Neural progenitor cell (in vitro differentiated cells): Measurements from ENCODE around the gene STOML1. TPM values are rescaled to one million over a fixed set of nuclear protein-coding genes. Genes with fewer than 3 reads are reported as not detected.

Experiments used
- DNase-seq: peaks from one replicate; pipeline ENCODE4 v3.0.0-alpha.2; 2016; ENCODE audit warnings: low spot score
- H2AFZ ChIP-seq: fragments of 200-600 bp; sonication (generic); replicated peaks from 2 replicates; pipeline ENCODE4 v1.6.1; 2016; ENCODE audit warnings: antibody characterized with exemption
- H3F3A ChIP-seq: fragments of 200-600 bp; sonication (generic); 2 replicates; pipeline ENCODE4 v1.6.1; 2016; ENCODE audit warnings: antibody characterized with exemption, low read depth
- H3K27ac ChIP-seq: fragments of 200-600 bp; sonication (generic); 2 replicates; pipeline ENCODE4 v1.5.1; 2016; ENCODE audit warnings: mild to moderate bottlenecking
- H3K27me3 ChIP-seq: fragments of 200-600 bp; sonication (generic); 2 replicates; pipeline ENCODE4 v1.6.1; 2016; ENCODE audit warnings: mild to moderate bottlenecking, moderate library complexity
- H3K36me3 ChIP-seq: fragments of 200-600 bp; sonication (generic); 2 replicates; pipeline ENCODE4 v1.5.1; 2016
- H3K4me1 ChIP-seq: fragments of 200-600 bp; sonication (generic); 2 replicates; pipeline ENCODE4 v1.6.1; 2016; ENCODE audit warnings: mixed run types
- H3K4me2 ChIP-seq: fragments of 200-600 bp; sonication (generic); 2 replicates; pipeline ENCODE4 v1.6.1; 2016
- H3K4me3 ChIP-seq: fragments of 200-600 bp; sonication (generic); 2 replicates; pipeline ENCODE4 v1.5.1; 2016
- H3K79me2 ChIP-seq: fragments of 200-600 bp; sonication (generic); 2 replicates; pipeline ENCODE4 v1.6.1; 2016; ENCODE audit warnings: low read depth
- H3K9ac ChIP-seq: fragments of 200-600 bp; sonication (generic); 2 replicates; pipeline ENCODE4 v1.6.1; 2016
- H3K9me3 ChIP-seq: fragments of 200-600 bp; sonication (generic); 2 replicates; pipeline ENCODE4 v1.5.1; 2016; ENCODE audit warnings: low read depth
- H4K20me1 ChIP-seq: fragments of 200-600 bp; sonication (generic); 2 replicates; pipeline ENCODE4 v1.6.1; 2016; ENCODE audit warnings: low read depth
- H3K27ac Mint-ChIP-seq: 3 replicates; pipeline ENCODE4 v1.8.0; 2021; ENCODE audit warnings: mixed read lengths
- H3K27me3 Mint-ChIP-seq: 2 replicates; pipeline ENCODE4 v1.8.0; 2022; ENCODE audit warnings: low read depth, mild to moderate bottlenecking, inconsistent platforms, moderate library complexity, mixed read lengths; ENCODE audit not compliant: insufficient read depth
- H3K36me3 Mint-ChIP-seq: 3 replicates; pipeline ENCODE4 v1.8.0; 2021; ENCODE audit warnings: mixed read lengths
- H3K4me1 Mint-ChIP-seq: 3 replicates; pipeline ENCODE4 v1.8.0; 2021; ENCODE audit warnings: mixed read lengths
- H3K4me3 Mint-ChIP-seq: 3 replicates; pipeline ENCODE4 v1.8.0; 2021; ENCODE audit warnings: mild to moderate bottlenecking, moderate library complexity, mixed read lengths
- H3K9me3 Mint-ChIP-seq: 3 replicates; pipeline ENCODE4 v1.8.0; 2020; ENCODE audit warnings: mixed read lengths
- EZH2 ChIP-seq: fragments of 200-600 bp; sonication (generic); IDR thresholded peaks from 2 replicates; pipeline ENCODE4 v1.6.1; 2017; ENCODE audit warnings: antibody characterized with exemption, mild to moderate bottlenecking, moderate library complexity
- EZH2phosphoT487 ChIP-seq: fragments of 200-600 bp; sonication (generic); IDR thresholded peaks from 2 replicates; pipeline ENCODE4 v1.6.1; 2017; ENCODE audit warnings: antibody characterized with exemption
- total RNA-seq: library from RNA; depleted of rRNA; stranded (reverse); fragments of >200 nt; gene quantifications from 2 replicates; pipeline ENCODE4 v1.2.3, GENCODE V29; 2015; ENCODE audit warnings: low replicate concordance
- TF ChIP-seq, protein P1 (sequence below): fragments of 200-600 bp; sonication (generic); IDR thresholded peaks from 2 replicates; pipeline ENCODE4 v1.5.1; 2017; ENCODE audit warnings: antibody characterized with exemption, mild to moderate bottlenecking

Gene STOML1
- total RNA-seq, 1 donor from 2014 or later: 2.0 TPM

DNA sequence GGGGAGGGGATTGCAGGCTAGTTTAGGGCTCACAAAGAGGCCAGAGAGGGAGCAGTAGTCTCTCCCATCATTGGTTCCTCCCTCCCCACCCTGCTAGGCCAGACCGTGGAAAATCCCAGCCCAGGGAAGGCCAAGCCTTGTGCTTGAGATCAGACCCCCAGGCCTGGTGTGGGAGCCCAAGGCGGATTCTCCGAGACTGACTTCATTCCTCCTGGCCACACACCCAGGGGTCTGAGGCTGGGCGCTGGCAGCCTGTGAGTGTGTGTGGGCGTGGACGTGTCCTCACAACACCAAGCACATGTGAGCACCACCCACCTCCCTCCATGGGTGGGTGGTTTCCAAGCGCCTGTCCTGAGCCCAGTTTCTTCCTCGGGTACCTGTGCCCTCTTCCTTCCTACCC is 61.7 kb downstream of the STOML1 start:
- Histone ChIP-seq H3K27me3 (no peaks in the 10 kb centered on the region), H3K27ac (no peak overlapping the region), H3K36me3 (no peaks in the 10 kb centered on the region), H4K20me1 (peaks cover 26% of the 10 kb centered on the region), H2AFZ (no peak overlapping the region), H3K9ac (no peak overlapping the region), H3F3A (peaks cover 19% of the 10 kb centered on the region), H3K4me2 (no peak overlapping the region), H3K4me1 (peaks cover 25% of the 10 kb centered on the region), H3K79me2 (peaks cover 4% of the 10 kb centered on the region), H3K4me3 (no peak overlapping the region), H3K9me3 (no peaks in the 10 kb centered on the region)
- Mint-ChIP-seq H3K4me1 (peaks cover 36% of the 10 kb centered on the region), H3K9me3 (no peaks in the 10 kb centered on the region), H3K4me3 (no peak overlapping the region), H3K27me3 (peaks cover 35% of the 10 kb centered on the region), H3K27ac (no peak overlapping the region), H3K36me3 (no peaks in the 10 kb centered on the region)
- DNase-seq: no peak
- TF ChIP-seq EZH2phosphoT487: no peak
- TF ChIP-seq, protein P1, sequence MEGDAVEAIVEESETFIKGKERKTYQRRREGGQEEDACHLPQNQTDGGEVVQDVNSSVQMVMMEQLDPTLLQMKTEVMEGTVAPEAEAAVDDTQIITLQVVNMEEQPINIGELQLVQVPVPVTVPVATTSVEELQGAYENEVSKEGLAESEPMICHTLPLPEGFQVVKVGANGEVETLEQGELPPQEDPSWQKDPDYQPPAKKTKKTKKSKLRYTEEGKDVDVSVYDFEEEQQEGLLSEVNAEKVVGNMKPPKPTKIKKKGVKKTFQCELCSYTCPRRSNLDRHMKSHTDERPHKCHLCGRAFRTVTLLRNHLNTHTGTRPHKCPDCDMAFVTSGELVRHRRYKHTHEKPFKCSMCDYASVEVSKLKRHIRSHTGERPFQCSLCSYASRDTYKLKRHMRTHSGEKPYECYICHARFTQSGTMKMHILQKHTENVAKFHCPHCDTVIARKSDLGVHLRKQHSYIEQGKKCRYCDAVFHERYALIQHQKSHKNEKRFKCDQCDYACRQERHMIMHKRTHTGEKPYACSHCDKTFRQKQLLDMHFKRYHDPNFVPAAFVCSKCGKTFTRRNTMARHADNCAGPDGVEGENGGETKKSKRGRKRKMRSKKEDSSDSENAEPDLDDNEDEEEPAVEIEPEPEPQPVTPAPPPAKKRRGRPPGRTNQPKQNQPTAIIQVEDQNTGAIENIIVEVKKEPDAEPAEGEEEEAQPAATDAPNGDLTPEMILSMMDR: no peak
- TF ChIP-seq EZH2: no peak

DNA sequence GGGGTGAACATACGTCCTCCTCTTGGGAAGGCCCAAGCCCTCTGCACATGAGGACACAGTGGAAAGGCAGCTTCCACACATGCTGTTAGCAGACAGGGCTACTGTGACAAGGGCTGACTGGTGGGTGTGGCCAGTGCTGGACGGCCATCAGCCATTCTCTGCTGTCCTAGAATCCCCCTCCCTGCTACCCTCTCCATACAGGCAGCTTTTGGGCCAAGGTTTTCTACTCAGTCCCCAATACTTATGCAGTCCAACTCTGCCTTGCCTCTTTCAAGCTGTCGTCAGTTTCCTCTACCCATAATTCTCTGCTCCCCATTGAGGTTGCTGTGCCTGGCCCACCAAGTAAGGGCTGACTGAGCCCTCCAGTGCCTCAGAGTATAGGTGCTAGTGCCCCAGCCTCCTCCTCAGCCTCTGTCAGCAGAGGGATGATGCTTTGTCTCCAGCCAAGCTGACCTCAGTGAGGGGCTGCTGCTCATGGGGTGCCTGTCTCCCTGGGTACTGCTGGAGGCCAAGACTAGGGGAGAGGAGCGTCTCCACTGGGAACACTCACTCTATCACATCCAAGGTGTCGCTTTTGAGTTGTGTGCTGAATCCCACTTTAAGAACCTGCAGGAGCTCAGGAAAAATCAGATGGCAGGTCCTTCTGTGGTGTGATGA is 63.0 kb downstream of the STOML1 start:
- no peak for TF ChIP-seq EZH2phosphoT487
- TF ChIP-seq EZH2: no peak
- TF ChIP-seq, protein P1: no peak
- H3K27me3 ChIP-seq: no peaks in the 10 kb centered on the region
- no peak overlapping the region for H2AFZ ChIP-seq
- no peak overlapping the region for H3K27ac ChIP-seq
- peaks cover 32% of the 10 kb centered on the region for H3K4me1 ChIP-seq
- peak overlapping the region; percentile 19 for H3K4me2 ChIP-seq
- Mint-ChIP-seq H3K4me3 (peak overlapping the region; percentile 82), H3K27ac (no peak overlapping the region), H3K27me3 (peaks cover 28% of the 10 kb centered on the region), H3K9me3 (no peaks in the 10 kb centered on the region), H3K36me3 (no peaks in the 10 kb centered on the region), H3K4me1 (peaks cover 37% of the 10 kb centered on the region)
- H3K79me2 ChIP-seq: peaks cover 4% of the 10 kb centered on the region
- H3F3A ChIP-seq: peaks cover 29% of the 10 kb centered on the region
- H3K36me3 ChIP-seq: no peaks in the 10 kb centered on the region
- peaks cover 20% of the 10 kb centered on the region for H4K20me1 ChIP-seq
- H3K9ac ChIP-seq: no peak overlapping the region
- DNase-seq: peak; percentile 55
- H3K4me3 ChIP-seq: no peak overlapping the region
- no peaks in the 10 kb centered on the region for H3K9me3 ChIP-seq

Other genes starting within 250 kb of the STOML1 start
- gene INSYN1, start 238.9 kb downstream of the STOML1 start, total RNA-seq: 0.17 and 1.1 TPM in 2 replicates
- gene TBC1D21, start 118.7 kb downstream of the STOML1 start, total RNA-seq: not detected in 2 replicates
- gene LOXL1, start 65.8 kb downstream of the STOML1 start, total RNA-seq: 5.3 and 28.1 TPM in 2 replicates
- gene PML, start 2.4 kb upstream of the STOML1 start, total RNA-seq: 15.3 and 18.0 TPM in 2 replicates
- 0.04 and 0.59 TPM in 2 replicates for gene GOLGA6A, start 90.3 kb upstream of the STOML1 start, total RNA-seq
- not detected in 2 replicates for gene ISLR2, start 138.3 kb upstream of the STOML1 start, total RNA-seq
- gene ISLR, start 181.4 kb upstream of the STOML1 start, total RNA-seq: 0.68 TPM in 1 of 2 replicates, not detected in the other
- gene STRA6, start 210.5 kb upstream of the STOML1 start, total RNA-seq: 3.1 and 5.9 TPM in 2 replicates
- gene CCDC33, start 244.0 kb upstream of the STOML1 start, total RNA-seq: 1.9 TPM in 1 of 2 replicates, not detected in the other